ENCODE measurements around the gene CACNG3.

DNA sequence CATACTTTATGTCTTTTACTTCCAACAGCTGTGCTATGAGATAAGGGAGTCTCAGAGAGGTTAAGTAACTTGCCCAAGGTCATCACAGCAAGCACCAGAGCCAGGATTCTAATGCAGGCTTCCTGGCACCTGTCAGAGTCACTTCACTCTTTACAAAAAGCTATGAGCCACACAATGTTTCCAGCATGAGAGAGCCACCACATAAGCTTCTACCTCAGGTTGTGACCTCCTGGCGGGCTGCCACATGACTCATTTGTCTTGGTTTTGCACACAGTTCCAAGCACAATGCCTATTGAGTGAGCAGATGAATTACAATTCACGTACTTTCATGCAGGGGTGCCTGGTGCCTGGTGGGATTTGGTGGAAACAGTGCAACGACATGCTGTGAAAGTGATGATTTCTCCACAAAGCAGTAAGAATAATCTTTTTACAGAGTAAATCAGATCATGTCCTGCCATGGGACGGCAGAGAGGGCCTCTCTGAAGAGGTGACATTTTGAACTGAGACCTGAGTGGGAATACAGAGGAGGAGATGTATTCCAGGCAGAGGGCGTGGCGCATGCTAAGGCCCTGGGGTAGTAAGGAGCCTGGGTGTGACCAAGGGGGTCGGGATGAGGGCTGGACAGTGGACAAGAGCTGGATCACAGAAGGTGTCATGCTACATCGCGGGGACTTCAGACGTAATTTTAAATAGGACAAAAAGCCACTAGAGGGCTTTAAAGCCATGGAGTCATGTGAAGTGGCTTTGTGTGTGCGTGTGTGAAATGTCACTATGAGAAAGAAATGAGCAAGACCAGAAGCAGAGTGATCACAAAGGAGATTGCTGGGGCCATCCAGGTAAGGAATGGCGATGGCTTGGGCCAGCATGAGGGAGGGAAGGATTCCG, 53.4 kb downstream of the CACNG3 start:
- TF ChIP-seq, protein P1, sequence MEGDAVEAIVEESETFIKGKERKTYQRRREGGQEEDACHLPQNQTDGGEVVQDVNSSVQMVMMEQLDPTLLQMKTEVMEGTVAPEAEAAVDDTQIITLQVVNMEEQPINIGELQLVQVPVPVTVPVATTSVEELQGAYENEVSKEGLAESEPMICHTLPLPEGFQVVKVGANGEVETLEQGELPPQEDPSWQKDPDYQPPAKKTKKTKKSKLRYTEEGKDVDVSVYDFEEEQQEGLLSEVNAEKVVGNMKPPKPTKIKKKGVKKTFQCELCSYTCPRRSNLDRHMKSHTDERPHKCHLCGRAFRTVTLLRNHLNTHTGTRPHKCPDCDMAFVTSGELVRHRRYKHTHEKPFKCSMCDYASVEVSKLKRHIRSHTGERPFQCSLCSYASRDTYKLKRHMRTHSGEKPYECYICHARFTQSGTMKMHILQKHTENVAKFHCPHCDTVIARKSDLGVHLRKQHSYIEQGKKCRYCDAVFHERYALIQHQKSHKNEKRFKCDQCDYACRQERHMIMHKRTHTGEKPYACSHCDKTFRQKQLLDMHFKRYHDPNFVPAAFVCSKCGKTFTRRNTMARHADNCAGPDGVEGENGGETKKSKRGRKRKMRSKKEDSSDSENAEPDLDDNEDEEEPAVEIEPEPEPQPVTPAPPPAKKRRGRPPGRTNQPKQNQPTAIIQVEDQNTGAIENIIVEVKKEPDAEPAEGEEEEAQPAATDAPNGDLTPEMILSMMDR (IDR thresholded peaks at IDR 0.05; ENCODE audit: poor library complexity) = no peak
- no peak for TF ChIP-seq EZH2phosphoT487 (IDR thresholded peaks at IDR 0.05; ENCODE audit: low read depth, severe bottlenecking, unreplicated experiment)
